K562 (cell line): Measurements from ENCODE around the gene SIGLEC6. TPM values are rescaled to one million over a fixed set of nuclear protein-coding genes. Genes with fewer than 3 reads are reported as not detected.

ENCODE experiments used
- ARNT ChIP-seq, 2 experiments: fragments of 450-650 bp; IDR thresholded peaks; 2 replicates each; pipeline ENCODE4 v1.6.1; 2016; ENCODE audit warnings: mild to moderate bottlenecking in 1 of 2
- DMBX1 ChIP-seq: fragments of 250-450 bp; sonication (Bioruptor Pico); IDR thresholded peaks from 2 replicates; pipeline ENCODE4 v1.8.0; 2022; ENCODE audit warnings: inconsistent platforms, mild to moderate bottlenecking, moderate library complexity, borderline replicate concordance
- FOXK2 ChIP-seq, 2 experiments: fragments of 450-650 bp; IDR thresholded peaks in 1 of 2; conservative IDR thresholded peaks in 1 of 2; 2 replicates each; pipeline ENCODE4 v1.6.1; 2016; ENCODE audit warnings: low read depth in 2 of 2, mild to moderate bottlenecking in 1 of 2
- GTF2E2 ChIP-seq: fragments of 200-800 bp; sonication (Bioruptor generic); IDR thresholded peaks from 2 replicates; pipeline ENCODE4 v1.6.1; 2016; ENCODE audit warnings: missing genetic modification characterization, missing compliant biosample characterization
- HNRNPK ChIP-seq: fragments of 200-400 bp; formaldehyde crosslinking; IDR thresholded peaks from one replicate; pipeline ENCODE4 v1.6.1; 2018; ENCODE audit warnings: mild to moderate bottlenecking, low read depth, low read length; ENCODE audit not compliant: poor library complexity, severe bottlenecking
- KLF16 ChIP-seq: IDR thresholded peaks from 2 replicates; pipeline ENCODE4 v1.6.1; 2016; ENCODE audit warnings: antibody characterized with exemption
- MIER1 ChIP-seq: fragments of 450-650 bp; IDR thresholded peaks from 2 replicates; pipeline ENCODE4 v1.6.1; 2016; ENCODE audit warnings: antibody characterized with exemption, mild to moderate bottlenecking, low read depth
- MTA1 ChIP-seq: fragments of 450-650 bp; IDR thresholded peaks from 2 replicates; pipeline ENCODE4 v1.6.1; 2017; ENCODE audit warnings: borderline replicate concordance
- NFATC3 ChIP-seq: fragments of 450-650 bp; IDR thresholded peaks from 2 replicates; pipeline ENCODE4 v1.6.1; 2017; ENCODE audit warnings: mild to moderate bottlenecking
- NR1H2 ChIP-seq: sonication (generic); formaldehyde crosslinking; IDR thresholded peaks from 2 replicates; pipeline ENCODE4 v1.4.0; 2020; ENCODE audit warnings: mild to moderate bottlenecking, missing genetic modification reagents
- SMARCB1 ChIP-seq: IDR thresholded peaks from 2 replicates; pipeline ENCODE4 v1.6.1; 2011; ENCODE audit warnings: improper control_type of control experiment, low read depth; ENCODE audit not compliant: insufficient read length
- SUPT5H ChIP-seq: fragments of 450-650 bp; IDR thresholded peaks from 2 replicates; pipeline ENCODE4 v1.6.1; 2016
- U2AF1 ChIP-seq: fragments of 200-400 bp; formaldehyde crosslinking; optimal IDR thresholded peaks from 2 replicates; pipeline ENCODE3; 2017; ENCODE audit warnings: mild to moderate bottlenecking, low read depth, low read length, moderate library complexity
- ZNF212 ChIP-seq: fragments of 450-650 bp; formaldehyde crosslinking; IDR thresholded peaks from 2 replicates; pipeline ENCODE4 v1.4.0; 2020; ENCODE audit warnings: mild to moderate bottlenecking
- ZNF444 ChIP-seq: fragments of 250-450 bp; sonication (Bioruptor Pico); IDR thresholded peaks from 2 replicates; pipeline ENCODE4 v1.4.0; 2020; ENCODE audit warnings: mild to moderate bottlenecking, moderate library complexity
- ZNF830 ChIP-seq: fragments of 250-450 bp; sonication (Bioruptor Pico); IDR thresholded peaks from 2 replicates; pipeline ENCODE4 v1.5.0; 2021; ENCODE audit warnings: mild to moderate bottlenecking
- polyA plus RNA-seq, 8 experiments: library from polyadenylated mRNA; depleted of rRNA in 4 of 8; stranded (reverse) in 5 of 8; unstranded in 3 of 8; fragments of >200 nt; fragmentation: Nextera tagmentation in 2 of 8; fragmentation: Illumina TruSeq in 1 of 8; extraction: Ambion mirVana in 2 of 8; extraction: Trizol in 1 of 8; gene quantifications; 2 replicates each; pipeline versions ENCODE4 v1.2.1 to v1.2.3, GENCODE V29; 2011 to 2014; ENCODE audit warnings: inconsistent platforms in 1 of 8, missing spikeins in 1 of 8
- total RNA-seq, 7 experiments: library from RNA; depleted of rRNA in 6 of 7; stranded (reverse); fragments of >200 nt in 6 of 7; fragmentation: Illumina TruSeq in 2 of 7; extraction: Trizol in 2 of 7; gene quantifications; 2 replicates each; pipeline versions ENCODE4 v1.2.1 to v1.2.3, GENCODE V29; 2011 to 2021; ENCODE audit warnings: low replicate concordance in 1 of 7
- TF ChIP-seq, protein P1 (sequence below): fragments of 450-650 bp; formaldehyde crosslinking; IDR thresholded peaks from 2 replicates; pipeline ENCODE4 v1.4.0; 2022; ENCODE audit warnings: missing genetic modification characterization
- TF ChIP-seq, protein P2 (sequence below): sonication (generic); formaldehyde crosslinking; IDR thresholded peaks from 2 replicates; pipeline ENCODE4 v1.8.1; 2023; ENCODE audit warnings: missing genetic modification reagents, mild to moderate bottlenecking, borderline replicate concordance
- TF ChIP-seq, protein P3 (sequence below): fragments of 450-650 bp; IDR thresholded peaks from 2 replicates; pipeline ENCODE4 v1.6.1; 2017; ENCODE audit warnings: antibody characterized with exemption
- TF ChIP-seq, protein P4 (sequence below): conservative IDR thresholded peaks from 2 replicates; pipeline ENCODE4 v1.6.1; 2011; ENCODE audit warnings: low read depth, mild to moderate bottlenecking, low read length; ENCODE audit not compliant: control insufficient read depth

Gene SIGLEC6
- total and polyA plus RNA-seq, 9 of the 15 experiments (the other 6 are each of a cell fraction or from before 2014, with no cell fraction given): 0.03 to 17.5 (median 0.71) TPM

DNA sequence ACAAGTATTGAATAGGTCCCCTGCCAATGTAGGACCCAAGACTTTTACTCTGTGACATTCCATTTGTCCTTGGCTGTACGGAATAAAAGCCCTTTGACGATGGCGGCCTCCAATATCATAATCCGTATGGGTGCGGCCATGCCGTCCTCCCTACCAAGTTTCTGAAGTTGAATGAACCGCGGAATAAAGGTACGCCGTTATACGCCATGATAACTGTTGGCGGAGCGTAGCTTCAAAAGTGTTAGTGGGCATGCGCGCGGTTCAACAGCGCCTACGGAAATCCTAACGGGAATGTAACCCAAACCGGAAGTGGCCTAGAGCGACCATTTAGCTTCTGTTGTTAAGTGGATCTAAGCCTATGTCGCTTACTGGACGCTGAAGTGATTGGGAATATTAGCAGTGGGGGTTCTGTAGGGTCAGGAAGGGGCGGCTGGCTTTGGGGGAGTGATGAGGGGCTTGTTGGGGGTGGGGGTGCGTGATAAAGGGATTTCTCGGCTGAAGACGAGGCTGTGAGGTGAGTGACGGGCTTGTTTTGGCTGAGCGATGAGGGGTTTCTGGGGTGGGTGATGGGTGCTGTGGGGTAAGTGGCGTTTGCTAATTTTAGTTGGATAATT lies 39.6 kb upstream of the SIGLEC6 start, which contains the start of gene ZNF175 (continued):
- TF ChIP-seq HNRNPK (no peak), ZNF444 (no peak), GTF2E2 (tag) (peak; percentile 76; the same call in 1 of the 2 replicates), NFATC3 (no peak), FOXK2 (conservative IDR thresholded peaks at IDR 0.05 in 1 of 2, IDR thresholded peaks at IDR 0.05 in 1 of 2; ENCODE audit: low read depth in 2 of 2) (peak in 1 of 2 experiments; percentile 33; a peak in 1 of 4 replicates), SMARCB1 (no peak), U2AF1 (no peak), SUPT5H (peak; percentile 75), ARNT (IDR thresholded peaks at IDR 0.05) (0 out of 4 replicates have a peak, but pooled peaks have one; percentile 25 to 45), ZNF830 (CRISPR knock-in tag) (no peak), DMBX1 (CRISPR knock-in tag) (peak; percentile 40; the same call in 1 of the 2 replicates), NR1H2 (CRISPR knock-in tag) (no peak), ZNF212 (CRISPR knock-in tag) (no peak), KLF16 (no peak), MIER1 (no peak), MTA1 (no peak)
- TF ChIP-seq, protein P1, sequence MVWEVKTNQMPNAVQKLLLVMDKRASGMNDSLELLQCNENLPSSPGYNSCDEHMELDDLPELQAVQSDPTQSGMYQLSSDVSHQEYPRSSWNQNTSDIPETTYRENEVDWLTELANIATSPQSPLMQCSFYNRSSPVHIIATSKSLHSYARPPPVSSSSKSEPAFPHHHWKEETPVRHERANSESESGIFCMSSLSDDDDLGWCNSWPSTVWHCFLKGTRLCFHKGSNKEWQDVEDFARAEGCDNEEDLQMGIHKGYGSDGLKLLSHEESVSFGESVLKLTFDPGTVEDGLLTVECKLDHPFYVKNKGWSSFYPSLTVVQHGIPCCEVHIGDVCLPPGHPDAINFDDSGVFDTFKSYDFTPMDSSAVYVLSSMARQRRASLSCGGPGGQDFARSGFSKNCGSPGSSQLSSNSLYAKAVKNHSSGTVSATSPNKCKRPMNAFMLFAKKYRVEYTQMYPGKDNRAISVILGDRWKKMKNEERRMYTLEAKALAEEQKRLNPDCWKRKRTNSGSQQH (CRISPR knock-in tag): 0 out of 2 replicates have a peak, but pooled peaks have one; percentile 19
- TF ChIP-seq, protein P2, sequence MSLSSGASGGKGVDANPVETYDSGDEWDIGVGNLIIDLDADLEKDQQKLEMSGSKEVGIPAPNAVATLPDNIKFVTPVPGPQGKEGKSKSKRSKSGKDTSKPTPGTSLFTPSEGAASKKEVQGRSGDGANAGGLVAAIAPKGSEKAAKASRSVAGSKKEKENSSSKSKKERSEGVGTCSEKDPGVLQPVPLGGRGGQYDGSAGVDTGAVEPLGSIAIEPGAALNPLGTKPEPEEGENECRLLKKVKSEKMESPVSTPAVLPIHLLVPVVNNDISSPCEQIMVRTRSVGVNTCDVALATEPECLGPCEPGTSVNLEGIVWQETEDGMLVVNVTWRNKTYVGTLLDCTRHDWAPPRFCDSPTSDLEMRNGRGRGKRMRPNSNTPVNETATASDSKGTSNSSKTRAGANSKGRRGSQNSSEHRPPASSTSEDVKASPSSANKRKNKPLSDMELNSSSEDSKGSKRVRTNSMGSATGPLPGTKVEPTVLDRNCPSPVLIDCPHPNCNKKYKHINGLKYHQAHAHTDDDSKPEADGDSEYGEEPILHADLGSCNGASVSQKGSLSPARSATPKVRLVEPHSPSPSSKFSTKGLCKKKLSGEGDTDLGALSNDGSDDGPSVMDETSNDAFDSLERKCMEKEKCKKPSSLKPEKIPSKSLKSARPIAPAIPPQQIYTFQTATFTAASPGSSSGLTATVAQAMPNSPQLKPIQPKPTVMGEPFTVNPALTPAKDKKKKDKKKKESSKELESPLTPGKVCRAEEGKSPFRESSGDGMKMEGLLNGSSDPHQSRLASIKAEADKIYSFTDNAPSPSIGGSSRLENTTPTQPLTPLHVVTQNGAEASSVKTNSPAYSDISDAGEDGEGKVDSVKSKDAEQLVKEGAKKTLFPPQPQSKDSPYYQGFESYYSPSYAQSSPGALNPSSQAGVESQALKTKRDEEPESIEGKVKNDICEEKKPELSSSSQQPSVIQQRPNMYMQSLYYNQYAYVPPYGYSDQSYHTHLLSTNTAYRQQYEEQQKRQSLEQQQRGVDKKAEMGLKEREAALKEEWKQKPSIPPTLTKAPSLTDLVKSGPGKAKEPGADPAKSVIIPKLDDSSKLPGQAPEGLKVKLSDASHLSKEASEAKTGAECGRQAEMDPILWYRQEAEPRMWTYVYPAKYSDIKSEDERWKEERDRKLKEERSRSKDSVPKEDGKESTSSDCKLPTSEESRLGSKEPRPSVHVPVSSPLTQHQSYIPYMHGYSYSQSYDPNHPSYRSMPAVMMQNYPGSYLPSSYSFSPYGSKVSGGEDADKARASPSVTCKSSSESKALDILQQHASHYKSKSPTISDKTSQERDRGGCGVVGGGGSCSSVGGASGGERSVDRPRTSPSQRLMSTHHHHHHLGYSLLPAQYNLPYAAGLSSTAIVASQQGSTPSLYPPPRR: no peak
- TF ChIP-seq, protein P3, sequence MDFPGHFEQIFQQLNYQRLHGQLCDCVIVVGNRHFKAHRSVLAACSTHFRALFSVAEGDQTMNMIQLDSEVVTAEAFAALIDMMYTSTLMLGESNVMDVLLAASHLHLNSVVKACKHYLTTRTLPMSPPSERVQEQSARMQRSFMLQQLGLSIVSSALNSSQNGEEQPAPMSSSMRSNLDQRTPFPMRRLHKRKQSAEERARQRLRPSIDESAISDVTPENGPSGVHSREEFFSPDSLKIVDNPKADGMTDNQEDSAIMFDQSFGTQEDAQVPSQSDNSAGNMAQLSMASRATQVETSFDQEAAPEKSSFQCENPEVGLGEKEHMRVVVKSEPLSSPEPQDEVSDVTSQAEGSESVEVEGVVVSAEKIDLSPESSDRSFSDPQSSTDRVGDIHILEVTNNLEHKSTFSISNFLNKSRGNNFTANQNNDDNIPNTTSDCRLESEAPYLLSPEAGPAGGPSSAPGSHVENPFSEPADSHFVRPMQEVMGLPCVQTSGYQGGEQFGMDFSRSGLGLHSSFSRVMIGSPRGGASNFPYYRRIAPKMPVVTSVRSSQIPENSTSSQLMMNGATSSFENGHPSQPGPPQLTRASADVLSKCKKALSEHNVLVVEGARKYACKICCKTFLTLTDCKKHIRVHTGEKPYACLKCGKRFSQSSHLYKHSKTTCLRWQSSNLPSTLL: no peak
- TF ChIP-seq, protein P4, sequence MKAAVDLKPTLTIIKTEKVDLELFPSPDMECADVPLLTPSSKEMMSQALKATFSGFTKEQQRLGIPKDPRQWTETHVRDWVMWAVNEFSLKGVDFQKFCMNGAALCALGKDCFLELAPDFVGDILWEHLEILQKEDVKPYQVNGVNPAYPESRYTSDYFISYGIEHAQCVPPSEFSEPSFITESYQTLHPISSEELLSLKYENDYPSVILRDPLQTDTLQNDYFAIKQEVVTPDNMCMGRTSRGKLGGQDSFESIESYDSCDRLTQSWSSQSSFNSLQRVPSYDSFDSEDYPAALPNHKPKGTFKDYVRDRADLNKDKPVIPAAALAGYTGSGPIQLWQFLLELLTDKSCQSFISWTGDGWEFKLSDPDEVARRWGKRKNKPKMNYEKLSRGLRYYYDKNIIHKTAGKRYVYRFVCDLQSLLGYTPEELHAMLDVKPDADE: peak; percentile 89
